HG02943 (cell line): ENCODE results near the gene CCNJ.
"Not testable (repeated sequence)": the region's sequence is repeated elsewhere in the genome, so short reads cannot be mapped to it uniquely, and the experiment has no call there.

Experiments
- ATAC-seq: cut with Tn5 transposase; IDR thresholded peaks from one replicate; pipeline ENCODE4 v1.9.1; 2021; ENCODE audit warnings: mild to moderate bottlenecking, low read depth, moderate library complexity; ENCODE audit not compliant: unreplicated experiment

CCNJ gene, protein sequence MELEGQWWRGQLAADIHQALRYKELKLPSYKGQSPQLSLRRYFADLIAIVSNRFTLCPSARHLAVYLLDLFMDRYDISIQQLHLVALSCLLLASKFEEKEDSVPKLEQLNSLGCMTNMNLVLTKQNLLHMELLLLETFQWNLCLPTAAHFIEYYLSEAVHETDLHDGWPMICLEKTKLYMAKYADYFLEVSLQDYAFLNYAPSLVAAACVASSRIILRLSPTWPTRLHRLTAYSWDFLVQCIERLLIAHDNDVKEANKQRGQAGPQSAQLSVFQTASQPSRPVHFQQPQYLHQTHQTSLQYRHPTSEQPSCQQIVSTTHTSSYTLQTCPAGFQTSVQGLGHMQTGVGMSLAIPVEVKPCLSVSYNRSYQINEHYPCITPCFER

DNA sequence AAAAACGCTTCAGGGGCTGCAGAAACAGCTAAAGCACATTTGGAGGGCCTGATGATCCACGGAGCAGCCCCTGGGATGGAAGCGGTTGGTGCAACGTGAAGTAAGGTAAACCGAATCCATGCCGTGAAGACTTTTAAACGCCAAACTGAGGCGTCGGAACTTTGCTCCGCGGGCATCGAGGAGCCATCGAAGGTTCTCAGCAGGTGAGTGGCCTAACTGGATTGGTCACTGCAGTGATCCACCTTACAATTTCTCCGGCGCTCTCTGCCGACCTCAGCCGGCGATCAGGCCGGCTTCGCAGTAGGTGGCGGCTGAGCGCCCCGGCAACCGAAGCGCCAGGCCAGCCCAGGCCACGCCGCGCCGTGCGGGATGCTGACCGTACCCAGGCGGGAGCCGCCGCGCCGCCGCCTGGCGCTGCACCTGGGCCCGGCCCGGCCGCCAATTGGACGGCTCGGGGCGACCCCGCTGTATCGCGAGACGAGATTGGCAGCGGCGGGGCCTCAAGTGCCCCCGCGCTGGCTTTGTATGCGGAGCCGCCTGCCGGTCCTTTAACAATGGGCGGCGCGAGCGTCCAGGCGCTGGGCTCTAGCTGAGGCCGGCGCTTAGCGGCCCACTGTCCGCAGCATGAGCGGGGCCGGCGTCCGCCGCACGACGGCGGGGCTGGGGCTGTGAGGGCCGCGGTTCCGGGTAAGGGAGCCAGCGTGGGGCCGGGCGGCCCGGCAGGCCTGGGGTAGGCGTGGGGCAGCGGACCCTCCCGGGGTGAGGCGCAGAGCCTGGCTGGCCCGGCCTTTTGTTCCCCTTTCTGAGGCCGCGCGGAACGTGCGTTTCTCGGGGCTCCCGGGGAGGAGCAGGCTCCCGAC lies at the start of gene CCNJ:
Gene CCNJ, plus strand, starts transcription at position 551 of the 860 bp plus-strand sequence. CDS start 811 bp downstream, outside the sequence.
- ATAC-seq = peak; percentile 79

DNA sequence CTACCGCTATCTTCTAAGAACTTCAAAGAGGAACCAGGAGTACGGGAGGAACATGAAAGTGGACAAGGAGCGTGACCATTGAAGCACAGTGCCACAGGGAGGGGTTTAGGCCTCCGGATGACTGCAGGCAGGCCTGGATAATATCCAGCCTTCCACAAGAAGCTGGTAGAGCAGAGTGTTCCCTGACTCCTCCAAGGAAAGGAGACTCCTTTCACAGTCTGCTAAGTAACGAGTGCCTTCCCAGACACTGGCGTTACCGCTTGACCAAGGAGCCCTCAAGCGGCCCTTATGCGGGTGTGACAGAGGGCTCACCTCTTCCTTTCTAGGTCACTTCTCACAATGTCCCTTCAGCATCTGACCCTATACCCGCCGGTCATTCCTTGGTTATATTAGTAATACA lies 49.0 kb upstream of the CCNJ start:
- not testable (repeated sequence) for ATAC-seq

DNA sequence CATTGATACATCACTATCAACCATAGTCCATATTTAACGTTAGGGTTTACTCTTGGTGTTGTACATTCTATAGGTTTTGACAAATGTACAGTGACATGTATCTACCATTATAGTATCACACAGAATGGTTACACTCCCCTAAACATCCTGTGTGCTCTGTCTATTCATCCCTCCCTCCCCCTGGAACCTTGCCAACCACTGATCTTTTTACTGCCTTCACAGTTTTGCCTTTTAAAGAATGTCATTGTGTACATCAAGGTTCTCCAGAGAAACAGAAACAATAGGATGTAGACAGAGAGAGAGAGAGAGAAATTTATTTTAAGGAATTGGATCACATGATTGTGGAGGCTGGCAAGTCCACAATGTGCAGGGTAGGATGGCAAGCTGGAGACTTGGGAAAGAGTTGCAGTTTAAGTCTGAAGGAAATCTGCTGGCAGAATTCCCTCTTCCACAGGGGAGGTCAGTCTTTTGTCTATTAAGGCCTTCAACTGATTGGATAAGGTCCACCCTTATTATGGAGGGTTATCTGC lies 45.1 kb upstream of the CCNJ start:
- no peak for ATAC-seq

DNA sequence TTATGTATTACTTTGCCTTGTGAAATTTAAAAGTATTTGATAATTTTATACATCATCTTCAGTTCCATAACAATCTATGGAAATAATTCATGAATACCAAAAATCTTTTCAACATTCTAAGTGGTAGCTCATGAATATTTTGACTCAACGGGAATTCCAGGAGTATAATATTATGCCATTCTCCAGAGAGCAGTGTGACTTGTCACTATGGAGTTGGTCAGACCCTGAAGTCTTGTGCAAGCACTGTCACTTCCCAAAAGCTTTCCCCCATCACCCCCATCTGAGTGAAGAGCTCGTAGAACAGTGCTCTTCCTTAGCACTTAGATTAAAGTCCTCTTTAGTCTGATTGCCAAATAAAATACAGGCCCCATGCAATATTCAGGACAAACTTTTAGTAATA lies 29.4 kb upstream of the CCNJ start:
- ATAC-seq = no peak

DNA sequence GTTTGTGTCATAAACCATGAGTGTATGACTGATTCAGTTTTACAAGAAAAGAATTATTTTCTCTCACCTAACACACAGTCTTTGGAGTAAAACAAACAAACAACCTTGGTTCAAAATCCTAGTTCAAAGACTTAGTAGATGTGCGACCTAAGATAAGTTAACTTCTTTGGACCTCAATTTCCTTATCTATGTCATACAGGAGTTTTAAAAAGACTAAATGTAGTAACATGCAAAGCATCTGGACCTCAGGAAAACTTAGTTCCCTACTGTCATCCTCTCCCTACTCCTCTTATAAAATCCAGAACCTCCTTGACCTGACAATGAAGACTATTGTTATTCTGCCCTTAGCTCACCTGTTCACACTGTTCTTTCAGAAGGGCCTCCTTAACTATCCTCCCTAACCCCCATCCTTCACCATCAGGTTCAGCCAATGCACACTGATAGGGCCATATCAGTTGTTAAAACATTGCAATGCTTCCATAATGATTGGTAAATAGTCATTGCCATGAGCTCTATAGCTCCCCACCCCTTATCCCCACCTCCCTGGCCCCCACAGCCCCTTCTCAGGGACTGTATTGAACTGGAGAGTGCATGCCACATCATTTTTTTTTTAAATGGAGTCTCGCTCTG lies 28.8 kb upstream of the CCNJ start:
- ATAC-seq = no peak

DNA sequence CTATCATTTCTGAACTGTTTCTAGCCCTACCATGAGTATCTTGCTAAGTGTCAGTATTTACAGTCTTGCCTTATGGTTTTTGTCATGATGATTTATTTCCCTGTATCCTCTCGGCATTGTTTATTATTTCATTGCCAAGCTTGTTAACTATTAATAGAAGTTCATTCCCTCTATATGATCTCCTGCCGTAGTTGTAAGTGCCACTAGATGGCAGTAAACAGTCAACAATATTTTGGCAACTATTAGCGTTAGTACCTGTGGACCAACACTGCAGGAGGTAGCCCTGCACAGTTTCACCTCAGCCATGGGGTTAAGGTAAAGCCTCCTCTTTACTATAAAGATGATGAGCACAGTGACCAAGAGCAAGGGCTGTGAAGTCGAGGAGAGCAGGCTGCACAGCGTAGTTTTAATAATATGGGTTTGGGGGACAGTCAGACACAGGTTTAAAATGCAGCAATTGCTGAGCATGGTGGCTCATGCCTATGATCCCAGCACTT lies 26.1 kb upstream of the CCNJ start:
- no peak for ATAC-seq

DNA sequence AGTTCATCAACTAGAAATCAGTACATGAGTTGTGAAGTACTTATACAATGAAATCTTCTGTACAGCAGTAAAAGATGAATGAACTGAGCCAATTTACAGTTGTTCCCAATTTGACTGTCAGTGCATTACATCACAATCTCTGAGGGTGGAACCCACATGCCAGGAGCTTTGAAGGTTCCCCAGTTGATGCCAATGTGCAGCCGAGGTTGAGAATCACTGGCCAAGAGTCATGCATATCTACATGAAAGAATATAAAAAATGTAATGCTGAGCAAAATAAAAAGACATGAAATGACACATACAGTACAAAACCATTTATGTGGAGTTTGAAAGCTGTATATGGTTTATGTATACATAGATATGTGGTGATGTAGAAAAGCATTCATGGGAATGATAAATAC lies 22.1 kb upstream of the CCNJ start:
- no peak for ATAC-seq

DNA sequence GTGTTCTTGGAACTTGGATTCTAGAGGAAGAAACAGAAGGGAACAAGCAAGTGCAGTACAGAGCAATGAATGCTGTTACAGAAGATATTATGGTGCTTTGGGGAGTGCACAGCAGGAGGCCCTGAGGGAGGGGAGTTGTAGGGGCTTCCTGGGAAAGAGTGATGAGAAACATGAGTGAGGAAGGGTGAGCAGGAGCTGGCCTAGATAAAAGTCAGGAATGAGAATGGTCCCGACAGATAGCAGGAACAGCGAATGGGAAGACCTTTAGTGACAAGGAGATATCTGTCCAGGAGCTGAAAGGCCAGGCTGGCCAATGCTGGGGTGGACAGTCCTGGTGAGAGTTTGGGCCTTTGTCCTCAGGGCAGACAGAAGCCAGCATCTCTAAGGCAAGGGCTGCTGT lies 20.6 kb upstream of the CCNJ start:
- ATAC-seq = no peak

DNA sequence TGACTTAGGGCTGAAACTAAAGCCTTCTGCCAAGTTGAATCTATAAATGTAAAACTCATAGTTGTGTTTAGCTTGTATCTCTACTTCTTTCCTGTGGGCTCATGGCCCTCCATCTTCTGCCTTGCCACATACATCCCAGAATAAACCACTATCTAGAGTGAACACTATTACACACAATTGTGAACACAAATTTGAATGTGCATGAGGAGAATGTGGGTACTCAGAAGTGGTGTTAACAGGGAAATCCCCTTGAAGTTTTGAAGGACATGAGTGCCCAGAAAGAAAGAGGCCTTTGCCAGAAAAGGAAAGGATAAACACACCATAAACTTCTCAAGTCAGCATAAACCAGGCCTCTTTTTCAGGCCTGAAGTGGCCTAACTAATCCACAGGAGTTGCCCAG lies 20.2 kb upstream of the CCNJ start:
- ATAC-seq = no peak

DNA sequence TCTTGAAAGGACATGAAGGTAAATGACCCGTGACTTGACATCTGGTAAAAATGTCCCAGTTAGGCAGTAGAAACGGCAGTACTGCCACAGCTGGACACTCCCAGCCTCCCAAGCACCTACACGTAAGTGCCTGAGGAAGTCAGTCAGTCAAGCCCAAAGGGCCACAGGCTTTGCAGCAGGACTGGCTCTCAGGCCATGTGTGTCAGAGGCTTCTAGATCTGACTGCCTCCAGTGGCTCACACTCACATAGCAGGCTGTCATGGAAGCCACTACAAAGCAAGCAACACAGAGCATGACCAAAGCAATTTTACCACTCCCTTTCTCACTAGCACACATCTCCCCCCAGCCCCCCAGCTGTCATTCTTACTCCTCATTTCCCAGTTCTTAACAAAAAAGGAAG lies 17.8 kb upstream of the CCNJ start:
- ATAC-seq = no peak

DNA sequence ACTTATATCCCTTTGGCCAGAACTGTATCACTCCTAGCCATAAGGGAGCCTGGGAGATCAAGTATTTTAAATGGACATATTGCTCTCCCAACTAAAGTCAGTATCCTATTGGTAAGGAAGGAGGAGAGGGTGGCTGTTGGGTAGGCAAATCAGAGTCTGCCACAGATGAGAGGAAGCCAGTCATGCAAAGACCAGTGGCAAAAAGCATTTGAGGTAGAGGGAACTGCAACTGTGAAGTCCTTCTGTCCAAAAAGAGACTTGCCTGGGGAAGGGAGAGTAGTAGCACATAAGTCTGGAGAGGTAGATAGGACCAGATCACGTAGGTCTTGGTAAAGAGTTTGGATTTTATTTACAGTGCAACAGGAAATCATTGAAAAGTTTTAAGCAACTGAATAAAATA lies 8.8 kb upstream of the CCNJ start:
- no peak for ATAC-seq

DNA sequence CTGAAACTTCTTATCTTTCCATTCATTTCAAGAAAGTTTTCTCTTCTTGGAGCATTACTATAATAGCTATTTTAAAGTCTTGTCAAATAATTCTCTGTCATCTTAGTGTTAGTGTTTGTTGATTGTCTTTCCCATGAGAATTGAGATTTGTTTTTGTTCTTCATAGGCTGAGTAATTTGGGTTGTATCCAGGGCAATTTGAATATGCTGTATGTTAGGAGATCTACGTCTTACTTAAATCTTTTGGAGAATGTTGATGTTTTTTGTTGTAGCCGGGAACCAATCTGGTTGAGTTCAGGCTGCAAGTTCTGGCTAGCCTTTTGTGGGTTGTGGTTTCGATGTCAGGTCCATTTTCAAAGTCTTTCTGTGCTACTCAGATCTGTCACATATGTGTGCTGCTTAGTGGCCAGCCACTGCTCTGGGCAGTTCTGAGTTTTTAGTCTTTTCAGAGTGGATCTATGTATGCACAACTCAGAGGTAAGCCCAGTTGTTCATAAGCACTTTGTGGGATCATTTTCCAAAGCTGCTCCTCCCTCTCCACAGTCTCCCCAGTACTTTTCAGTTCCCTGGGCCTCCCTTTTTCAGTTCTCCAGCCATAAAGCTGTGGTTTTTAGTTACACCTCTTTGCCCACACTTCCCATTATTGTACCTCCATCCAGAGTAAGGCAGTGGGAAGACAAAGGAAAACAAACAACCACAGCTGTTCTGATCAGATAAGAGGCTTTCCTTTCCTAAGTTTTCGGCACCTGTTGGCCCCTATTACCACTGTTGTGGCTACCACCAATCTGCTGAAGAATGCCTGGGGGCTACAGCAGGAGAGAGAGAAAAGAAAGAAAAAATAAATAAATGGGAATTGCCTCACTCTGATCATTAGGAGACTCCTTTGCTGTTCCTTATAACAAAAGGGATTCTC lies 4.7 kb upstream of the CCNJ start:
- ATAC-seq = no peak

DNA sequence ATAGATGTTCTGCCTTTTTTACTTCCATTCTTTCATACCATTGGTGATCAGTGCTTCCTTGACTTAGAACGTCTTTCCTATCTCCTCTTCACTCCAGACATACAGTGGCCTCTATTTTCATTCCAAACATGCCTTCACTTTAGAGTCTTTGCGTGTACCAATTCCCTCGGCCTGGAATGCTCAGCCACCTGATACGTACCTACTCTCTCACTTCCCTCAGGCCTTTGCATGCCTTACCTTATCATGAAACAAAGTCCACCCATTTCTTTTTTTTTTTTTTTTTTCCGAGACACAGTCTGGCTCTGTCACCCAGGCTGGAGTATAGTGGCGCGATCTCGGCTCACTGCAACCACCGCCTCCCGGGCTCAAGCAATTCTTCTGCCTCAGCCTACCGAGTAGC lies 2.2 kb upstream of the CCNJ start:
- ATAC-seq = no peak

DNA sequence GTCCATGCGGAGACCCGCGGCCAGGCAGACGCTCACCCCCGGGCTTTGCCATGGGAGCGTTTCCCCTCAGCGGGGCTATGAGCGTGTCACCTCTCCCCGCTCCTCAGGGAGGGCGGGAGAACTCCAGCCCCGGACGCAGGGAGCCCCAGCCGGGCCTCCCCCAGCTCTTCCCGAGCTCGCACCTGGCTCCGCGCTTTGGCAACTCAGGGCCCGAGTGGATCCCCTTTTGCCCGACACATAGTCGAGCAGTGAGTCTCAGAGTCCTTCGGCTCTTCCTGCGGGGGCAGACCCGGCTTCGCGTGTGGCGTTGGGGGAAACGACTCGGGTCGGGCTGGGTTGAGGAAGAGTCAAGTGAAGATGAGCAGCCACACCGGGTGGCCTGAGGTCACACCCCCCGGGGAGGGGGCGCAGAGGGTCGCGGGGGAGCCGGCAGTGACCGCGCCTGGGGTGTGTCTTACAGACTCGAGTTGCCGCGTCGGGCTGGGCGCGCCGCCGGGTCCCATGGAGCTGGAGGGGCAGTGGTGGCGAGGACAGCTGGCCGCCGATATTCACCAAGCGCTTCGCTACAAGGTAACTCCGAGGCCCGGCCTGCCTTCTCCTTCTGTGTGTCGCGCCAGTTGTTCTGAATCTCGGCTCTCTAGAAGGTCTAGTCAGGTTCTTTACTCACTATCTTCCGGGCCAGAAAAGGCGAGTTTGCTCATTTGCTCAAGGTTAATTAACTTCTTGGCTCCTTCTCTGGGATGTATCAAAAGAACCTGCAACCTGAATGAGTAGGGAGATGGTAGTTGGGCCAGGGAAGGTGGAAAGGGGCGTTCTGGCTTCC lies 721 bp downstream of the CCNJ start:
- peak; percentile 41 for ATAC-seq

DNA sequence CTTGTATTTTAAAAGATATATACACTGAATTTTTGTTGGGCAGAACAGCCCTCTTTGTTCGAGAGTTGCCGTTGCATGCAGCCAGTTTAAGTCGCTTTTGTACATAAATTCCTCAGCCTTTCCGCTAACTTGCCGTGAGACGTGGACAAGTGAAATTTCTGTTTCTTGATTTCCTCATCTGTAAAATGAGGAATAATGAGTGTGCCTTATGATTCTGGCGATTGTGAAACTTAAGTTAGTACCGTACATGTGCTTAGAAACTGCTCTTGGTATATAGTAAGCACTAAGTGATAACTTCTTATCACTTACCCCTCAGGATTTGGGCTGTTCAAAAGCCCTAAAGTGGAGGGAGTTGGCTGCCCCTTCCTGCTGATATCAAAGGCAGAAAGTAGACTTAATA lies 1.4 kb downstream of the CCNJ start:
- no peak for ATAC-seq

DNA sequence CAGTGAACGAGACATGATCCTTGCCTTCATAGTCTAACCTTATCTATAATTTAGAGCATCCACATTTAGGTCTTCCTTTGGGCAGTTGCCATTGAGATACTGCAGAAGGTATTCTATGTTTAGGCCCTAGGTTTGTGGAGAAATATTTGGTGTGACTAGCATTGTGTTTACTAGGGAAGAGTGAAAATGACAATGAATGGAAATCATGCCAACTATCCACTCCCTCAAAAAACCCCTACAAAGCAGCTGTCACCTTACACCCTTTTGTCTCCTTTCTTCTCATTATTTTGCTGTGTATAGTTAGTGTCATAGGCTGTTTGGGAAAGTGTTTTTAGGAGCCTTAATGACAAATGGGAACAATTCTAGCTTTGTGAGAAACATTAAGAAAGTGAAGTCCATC lies 3.2 kb downstream of the CCNJ start:
- no peak for ATAC-seq

DNA sequence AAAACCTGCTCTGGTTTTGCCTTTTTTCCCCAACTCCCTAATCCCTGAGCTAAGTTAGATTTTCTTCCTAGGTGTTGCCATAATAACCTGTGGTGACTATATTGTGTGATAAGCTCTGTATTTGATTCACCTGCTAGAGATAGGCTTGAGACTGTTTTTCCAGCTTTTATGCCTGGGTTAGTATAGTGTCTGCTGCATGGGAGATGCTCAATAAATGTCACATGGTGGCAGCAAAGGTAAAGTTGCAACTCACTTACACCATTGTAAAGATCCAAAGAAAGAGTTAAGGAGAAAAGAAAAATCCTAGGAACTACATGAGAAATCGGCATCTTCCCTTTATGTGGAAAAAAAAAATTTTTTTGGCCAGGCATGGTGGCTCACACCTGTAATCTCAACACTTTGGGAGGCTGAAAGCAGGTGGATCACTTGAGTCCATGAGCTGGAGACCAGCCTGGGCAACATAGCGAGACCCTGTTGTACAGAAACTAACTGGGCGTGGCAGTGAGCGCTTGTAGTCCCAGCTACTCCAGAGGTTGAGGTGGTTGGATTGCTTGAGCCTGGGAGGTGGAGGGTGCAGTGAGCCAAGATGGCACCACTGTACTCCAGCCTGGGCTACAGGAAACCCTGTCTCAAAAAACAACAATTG lies 3.7 kb downstream of the CCNJ start:
- no peak for ATAC-seq

DNA sequence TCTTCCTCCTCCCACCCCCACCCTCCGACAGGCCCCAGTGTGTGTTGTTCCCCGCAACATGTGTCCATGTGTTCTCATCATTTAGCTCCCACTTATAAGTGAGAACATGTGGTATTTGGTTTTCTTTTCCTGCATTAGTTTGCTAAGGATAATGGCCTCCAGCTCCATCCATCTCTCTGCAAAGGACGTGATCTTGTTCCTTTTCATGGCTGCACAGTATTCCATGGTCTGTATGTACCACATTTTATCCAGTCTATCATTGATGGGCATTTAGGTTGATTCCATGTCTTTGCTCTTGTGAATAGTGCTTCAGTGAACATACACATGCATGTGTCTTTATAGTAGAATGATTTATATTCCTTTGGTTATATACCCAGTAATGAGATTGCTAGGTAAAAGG lies 4.5 kb downstream of the CCNJ start:
- ATAC-seq = not testable (repeated sequence)

DNA sequence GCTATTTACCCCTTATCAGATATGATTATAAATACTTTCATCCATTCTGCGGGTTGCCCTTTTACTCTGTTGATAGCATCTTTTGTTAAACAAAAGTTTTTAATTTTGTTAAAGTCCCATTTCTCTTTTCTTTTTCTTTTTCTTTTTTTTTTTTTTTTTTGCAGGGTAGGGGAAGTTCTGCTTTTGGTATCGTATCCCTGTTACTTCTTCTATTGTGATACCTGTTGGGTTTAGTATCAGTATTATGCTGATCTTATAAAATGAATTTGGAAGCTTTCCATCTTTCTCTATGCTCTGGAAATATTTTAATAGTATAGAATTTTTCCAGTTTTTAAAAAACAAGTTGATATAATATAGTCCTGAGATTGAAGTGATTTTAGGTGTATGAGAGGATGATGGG lies 6.0 kb downstream of the CCNJ start:
- ATAC-seq = no peak
